NCI-H146 treated with DMSO at 0.1 percent for 48 hours (cell line): ENCODE results near the gene NEB.
"Not testable (repeated sequence)": the region's sequence is repeated elsewhere in the genome, so short reads cannot be mapped to it uniquely, and the experiment has no call there.

Experiments used
- DNase-seq: peaks from one replicate; lab custom pipeline; 2025; ENCODE audit not compliant: unreplicated experiment; lab: John Stamatoyannopoulos, UW

NEB gene

DNA sequence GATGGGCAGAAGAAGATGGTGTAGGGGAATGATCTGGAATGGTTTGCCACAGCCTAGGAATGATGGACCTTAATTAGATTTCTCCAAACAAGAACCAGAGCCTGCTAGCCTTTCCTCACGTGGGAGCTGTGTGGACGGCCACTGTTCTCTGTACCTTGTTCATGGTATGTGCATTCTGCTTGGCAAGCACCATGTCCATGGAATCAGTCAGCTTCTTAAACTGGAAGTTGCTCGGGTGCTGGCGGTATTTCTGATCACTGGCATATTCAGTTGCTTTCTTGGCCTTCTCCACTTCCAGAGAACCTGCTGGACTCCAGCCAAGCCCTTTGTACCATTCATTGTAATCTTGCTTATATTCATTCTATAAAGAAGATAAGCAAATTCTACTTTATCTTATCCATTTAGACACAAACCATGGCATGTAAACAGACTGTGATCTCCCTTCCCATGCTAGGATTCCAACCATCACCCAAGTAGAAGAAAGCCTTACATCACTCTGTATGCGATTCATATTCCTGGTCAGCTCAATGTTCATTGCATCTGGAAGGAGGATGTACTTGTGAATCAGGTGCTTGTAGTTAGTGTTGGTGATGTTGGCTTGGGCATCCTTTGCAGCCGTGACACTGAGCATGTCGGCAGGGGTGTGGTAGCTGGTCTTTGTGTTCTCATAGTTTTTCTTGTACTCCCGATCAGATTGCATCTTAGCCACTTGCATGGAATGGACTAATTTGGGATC lies 78.4 kb downstream of the NEB start:
- DNase-seq = no peak

DNA sequence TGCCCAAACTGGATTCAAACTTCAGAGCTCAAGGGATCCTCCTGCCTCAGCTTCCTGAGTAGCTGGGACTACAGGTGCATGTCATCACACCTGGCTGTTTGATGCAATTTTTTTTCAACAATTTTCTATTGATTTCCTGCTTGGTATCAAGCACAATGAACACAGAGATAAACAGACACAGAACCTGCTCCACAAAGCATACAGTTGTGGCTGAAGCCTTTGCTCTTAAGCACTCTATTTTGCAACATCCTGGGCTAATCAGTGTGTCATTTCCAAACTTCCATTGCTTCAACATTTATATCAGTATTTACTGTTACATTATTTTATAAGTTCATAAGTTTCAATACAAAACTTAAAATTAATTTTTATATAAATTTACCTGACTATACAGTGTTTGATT lies 79.4 kb downstream of the NEB start:
- DNase-seq = no peak

DNA sequence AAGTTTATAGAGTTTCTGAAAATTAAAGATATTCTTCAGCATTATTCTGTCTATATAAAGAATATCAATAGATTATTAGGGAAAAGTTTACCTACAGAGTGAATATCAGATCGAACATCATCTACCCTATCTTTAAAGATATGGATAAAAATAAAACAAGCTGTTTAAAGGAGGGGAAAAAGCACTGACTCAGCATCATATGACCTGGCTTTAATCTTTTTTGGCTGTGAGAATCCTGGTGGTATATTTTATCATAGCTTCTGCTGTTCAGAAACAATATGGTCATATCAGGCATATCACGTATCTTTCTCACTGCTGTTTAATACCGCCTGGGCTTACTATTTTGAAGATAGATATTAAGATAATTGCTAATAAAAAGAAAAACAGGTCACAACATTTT lies 80.2 kb downstream of the NEB start:
- no peak for DNase-seq

DNA sequence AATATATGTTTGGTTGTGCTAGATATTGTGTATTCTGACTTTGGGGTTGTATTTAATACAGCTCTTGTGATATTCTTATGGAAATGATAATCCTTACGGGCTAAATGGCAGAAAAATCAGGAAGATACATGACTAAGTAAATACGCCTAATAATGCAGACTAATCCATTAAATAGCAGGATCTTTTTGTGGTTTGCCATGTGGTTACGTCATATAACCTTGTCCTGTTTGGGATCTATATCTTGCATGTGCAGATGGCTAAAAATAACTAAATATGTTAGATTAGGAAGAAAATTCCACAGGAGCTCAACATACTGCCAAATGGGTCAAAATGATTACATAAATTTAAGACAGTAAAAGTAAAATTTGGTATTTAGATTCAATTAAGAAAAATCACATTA lies 83.0 kb downstream of the NEB start:
- no peak for DNase-seq

DNA sequence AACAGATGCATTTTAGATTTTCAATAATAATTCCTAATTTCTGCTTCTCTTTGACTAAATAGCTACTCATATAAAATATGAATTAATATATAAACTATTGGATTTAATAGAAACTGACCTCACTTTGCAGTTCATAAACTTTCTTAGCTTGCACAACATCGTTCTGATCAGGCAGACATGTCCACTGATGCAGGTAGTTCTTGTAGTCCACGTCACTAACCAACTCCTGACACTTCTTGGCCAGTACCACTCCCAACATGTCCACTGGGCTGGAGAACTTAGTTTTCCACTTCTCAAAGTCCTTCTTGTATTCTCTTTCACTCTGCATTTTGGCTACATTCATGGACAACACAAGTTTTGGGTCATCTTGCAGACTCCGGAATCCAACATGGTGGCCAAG lies 83.8 kb downstream of the NEB start:
- no peak for DNase-seq

DNA sequence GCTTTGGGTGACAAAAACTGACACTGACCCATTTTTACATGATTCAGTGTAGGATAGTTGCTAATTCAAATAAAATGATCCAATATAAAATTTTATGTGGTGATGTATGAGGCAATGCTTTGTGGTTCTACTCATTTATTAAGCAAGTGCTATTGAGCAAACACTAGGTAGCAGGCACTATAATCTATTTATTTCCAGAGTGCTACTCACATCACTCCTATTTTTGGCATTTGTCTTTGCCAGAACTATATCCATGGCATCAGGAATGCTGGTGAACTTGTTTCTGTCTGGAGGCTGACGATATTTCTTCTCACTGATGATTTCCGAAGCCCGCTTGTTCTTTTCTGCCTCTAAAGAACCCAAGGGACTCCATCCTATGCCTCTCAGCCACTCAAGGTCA lies 84.3 kb downstream of the NEB start:
- DNase-seq = no peak

DNA sequence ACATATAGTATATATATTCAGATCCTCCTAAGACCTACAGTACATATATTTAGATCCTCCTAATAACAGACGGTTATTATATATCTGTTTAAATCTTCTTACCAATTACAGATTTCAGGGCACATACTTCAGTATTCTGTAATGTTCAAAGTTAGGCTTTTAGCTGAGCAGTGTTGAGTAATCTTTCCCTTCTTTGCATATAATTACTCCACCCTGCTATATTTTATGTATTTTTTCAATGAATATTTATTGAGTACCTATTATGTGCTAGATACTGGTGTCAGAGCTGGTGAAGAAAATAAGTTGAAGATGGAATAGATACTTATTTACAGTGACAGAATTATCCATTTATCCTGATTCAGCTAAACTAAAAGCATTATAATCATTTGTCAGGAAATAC lies 84.9 kb downstream of the NEB start:
- no peak for DNase-seq

DNA sequence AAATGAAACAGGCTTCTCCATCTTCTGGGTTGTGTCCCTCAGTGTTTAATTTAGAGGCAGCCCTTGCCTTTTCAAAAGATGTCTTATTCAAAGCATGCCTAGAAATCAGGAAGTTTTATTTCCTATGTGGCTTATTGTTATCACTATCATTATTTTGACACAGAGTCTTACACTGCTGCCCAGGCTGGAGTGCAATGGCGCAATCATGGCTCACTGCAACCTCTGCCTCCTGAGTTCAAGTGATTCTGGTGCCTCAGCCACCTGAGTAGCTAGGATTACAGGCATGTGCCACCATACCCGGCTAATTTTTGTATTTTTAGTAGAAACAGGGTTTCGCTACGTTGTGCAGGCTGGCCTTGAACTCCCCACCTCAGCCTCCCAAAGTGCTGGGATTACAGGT lies 87.8 kb downstream of the NEB start:
- not testable (repeated sequence) for DNase-seq

DNA sequence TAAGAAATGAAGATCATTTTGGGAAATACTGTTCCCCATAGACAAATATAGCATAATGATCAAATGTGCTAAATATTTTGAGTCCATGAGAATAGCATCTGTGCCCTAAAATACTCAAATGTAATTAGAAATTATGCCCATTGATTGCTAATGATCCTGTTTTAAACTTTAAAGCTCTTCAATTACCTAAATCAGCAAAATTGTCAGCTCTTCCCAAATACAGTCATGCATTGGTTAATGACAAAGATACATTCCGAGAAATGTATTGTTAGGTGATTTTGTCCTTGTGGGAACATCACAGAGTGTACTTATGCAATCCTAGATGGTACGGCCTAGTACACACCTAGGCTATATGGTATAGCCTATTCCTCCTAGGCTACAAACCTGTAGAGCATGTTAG lies 89.7 kb downstream of the NEB start:
- DNase-seq = no peak

DNA sequence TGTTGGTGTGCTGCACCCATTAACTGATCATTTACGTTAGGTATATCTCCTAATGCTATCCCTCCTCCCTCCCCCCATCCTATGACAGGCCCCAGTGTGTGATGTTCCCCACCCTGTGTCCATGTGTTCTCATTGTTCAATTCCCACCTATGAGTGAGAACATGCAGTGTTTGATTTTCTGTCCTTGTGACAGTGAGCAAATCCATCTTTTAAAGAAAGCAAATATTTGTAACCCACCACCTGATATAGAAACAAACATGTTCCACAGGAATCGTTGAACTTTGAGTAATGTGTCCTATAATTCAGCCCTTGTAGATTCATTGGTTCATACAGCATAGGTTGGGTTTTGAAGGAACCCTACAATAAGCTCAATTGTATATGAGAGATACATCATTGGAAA lies 92.4 kb downstream of the NEB start:
- DNase-seq = not testable (repeated sequence)

DNA sequence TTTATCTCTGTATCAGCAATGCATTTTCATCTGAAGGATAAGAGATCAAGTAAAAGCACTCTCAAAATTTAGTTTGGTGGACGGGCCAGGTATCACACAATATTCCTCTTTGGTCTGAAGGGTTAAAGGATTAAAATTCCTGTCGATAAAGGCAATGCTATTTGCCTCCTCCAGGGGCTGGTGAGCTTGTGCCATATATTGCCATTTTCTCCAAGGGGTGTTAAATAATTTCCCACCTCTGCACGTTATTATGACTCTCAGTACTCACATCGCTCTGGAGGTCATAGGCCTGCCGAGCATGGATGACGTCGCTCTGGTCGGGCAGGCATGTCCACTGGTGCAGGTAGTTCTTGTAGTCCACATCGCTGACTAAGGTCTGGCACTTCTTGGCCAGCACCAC lies 94.2 kb downstream of the NEB start:
- DNase-seq = no peak

DNA sequence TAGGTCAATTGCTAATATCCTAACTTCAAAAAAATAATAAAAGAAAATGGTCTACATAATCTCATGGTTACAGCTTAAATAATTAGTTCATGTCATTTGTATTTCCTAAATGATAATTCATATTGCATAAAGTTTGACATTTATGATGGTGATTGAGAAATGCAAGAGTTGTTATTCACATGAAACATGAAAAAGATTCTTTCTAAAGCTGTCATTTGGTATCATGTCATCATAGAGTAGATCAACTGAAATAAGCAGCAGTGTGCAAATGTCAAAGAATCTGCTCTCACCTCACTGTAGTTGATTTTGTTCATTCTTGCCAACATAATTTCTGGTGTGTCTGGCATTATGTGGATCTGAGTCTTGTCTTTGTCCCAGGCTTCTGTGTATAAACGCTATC lies 95.3 kb downstream of the NEB start:
- no peak for DNase-seq

DNA sequence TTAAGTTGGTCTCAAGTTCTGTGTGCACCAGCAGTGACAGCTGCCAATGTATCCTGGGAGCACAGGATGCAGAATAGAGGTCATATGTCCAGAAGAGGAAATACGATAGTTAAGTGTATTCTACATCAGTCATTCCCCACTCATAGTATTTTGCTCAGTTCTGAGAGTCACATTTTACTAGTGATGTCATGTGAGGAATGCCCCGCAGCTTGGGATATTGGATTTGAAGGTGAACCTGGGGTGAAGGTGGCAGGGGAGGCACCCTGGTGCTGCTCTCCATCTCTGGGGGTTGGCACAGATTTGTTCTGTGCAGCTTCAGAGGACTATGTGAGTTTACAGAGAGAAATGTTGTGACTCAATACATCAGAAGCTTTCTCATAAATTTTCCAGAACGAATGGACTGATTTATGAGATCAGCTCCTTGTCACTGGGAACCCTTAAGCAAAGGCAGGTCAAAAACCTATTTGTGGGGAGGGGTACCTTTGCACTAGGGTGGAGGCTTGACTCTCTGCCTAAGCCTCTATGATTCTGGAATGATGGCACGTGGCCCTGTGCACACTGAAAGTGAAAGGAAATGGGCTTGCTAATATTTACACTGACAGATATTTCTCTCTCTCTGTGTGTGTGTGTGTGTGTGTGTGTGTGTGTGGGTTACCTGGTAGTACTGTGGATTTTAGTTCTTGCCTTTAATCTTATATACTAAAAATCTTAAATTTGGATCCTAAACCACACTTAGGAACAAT lies 95.9 kb downstream of the NEB start:
- DNase-seq = no peak

DNA sequence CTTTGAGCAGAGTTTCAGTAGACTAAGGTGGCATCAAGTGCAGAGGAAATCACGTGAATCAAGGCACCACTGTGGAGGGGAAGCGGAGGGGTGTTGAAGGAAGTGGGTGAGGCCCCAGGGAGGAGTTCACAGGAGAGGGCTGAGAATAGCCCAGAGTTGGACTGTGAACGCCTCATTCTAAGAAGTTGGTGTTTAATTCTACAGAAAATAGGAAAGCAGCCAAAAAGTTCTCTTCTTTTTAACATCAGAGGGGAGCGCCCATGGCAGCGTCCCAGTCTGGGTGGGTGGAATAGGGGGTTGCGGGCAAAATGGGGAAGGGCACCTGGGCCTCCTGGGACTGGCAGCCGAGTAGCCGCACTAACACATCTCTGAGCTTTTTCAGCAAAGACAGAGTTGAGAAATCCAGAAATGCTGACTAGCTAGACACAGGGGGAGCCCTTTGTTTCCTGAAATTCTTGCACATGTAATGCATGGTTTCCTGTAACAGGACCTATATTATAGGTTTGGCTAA lies 97.0 kb downstream of the NEB start:
- no peak for DNase-seq

DNA sequence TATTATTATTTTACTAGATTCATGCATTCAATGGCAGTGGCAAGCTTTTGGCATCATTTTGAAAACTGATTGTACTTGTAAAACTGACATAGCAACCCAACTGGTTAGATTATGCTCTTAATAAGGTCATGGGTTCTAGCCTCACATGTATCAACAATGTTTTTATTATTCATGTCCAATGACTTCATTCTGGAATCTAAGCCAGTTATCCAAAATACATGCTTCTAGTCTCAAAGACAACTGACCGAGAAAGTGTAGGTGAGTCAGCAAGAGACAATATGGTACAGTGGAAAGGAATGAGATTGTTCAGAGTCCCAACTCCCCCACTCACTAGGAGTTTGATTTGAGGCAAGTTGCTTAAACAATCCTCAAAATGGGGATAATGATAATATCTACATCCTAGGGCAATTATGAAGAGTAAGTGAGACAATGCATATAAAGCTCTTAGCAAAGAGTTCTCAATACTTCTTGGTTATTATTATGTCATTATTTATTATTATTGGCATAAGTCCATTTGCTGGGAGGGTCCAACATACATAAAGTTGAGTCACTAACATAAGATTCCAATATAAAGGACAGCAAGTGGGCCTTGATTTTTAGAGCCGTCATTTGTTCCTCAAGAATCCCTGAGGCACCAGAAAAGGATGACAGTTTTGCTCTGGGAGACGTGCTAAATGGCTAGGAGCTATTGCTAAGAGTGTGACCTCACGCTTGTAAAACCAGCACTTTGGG lies 99.4 kb downstream of the NEB start:
- no peak for DNase-seq

DNA sequence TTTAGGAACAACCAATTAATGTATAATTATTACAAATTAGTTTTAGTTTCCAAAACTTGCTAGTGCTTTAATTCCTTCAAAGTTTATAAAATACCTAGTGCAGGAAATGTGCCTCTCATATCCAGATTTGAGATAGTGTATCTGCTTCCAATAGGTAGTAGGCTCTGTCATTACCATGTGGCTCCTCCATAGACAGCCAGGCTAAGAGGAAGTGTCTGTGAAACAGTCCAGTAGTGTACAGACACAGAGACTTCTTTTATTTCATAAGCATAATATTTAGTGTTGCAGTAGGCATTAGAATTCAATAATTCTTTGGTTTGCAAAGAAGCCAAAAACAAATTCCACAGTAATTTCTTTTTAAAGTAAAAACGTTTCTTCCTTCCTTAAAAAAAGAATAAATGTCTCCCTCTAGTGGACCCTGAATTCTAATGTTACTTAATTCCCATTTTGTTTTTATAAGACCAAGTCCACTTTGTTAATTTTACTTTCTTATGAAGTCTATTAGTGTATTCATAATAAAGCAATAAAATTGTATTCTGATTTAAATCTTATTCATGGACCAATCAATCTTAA lies 101.2 kb downstream of the NEB start:
- no peak for DNase-seq

DNA sequence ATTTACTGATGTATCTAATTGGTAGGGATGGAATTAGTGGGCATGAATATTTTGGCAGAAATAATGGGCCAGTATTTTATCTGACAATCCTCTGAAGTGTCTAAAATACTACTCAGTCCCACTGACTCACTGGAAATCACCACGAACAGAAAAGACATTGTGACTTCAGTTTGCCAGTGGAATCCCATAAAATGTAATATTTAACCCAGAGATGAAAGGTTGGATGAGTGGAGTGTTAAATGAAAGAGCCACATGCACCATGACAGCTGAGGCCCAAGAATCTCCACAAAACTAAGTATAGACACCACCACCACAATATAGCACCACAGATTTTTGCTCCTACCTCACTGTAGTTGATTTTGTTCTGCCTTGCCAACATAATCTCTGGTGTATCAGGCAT lies 103.9 kb downstream of the NEB start:
- DNase-seq = no peak

DNA sequence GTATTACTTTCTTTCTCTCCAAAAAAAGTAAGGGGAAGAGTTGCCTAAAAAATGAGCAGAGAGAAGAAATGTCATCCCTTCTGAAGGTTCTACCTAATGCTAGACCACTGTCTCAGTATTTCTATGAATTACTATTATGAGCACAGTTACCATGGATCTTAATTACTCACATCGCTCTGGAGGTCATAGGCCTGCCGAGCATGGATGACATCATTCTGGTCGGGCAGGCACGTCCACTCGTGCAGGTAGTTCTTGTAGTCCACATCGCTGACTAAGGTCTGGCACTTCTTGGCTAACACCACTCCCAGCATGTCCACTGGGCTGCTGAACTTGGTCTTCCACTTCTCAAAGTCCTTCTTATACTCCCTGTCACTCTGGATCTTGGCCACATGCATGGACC lies 106.9 kb downstream of the NEB start:
- DNase-seq = no peak

DNA sequence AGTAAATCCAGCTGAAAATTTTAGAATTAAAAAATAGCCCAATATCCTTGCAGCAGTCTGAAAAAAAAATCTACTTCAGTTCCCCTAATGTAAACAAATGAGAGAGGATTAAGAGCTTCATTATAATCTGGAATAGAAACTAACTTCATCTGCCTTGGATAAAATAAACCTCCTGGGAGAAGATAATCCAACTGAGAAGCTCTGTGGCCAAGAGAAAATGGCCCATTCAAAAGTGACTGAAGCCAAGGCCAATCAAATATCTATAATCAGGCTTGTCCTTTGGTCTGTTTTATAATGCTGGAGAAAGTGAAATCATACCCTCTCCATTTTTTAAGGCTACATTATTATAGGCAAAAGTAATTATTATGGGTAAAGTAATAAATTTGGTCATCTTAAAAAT lies 110.0 kb downstream of the NEB start:
- no peak for DNase-seq

DNA sequence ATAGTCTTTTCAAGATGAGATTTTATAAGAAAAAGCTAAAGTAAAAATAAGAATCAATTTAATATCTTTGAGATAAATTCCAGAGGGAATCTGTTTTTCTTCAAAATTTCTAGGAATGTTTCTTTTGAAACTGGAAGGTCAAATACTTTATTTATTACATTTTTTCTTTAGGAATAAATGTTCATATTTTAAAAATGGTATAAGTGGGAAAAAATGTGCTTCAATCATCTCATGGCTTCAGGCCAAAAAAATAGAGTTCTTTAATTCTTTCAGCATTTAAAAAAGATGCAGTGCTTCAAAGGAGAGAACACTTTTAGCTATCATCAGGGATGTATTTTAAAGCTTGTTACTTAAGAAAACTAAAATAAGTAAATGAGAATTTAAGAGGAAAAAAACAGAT lies 110.6 kb downstream of the NEB start:
- DNase-seq = no peak

DNA sequence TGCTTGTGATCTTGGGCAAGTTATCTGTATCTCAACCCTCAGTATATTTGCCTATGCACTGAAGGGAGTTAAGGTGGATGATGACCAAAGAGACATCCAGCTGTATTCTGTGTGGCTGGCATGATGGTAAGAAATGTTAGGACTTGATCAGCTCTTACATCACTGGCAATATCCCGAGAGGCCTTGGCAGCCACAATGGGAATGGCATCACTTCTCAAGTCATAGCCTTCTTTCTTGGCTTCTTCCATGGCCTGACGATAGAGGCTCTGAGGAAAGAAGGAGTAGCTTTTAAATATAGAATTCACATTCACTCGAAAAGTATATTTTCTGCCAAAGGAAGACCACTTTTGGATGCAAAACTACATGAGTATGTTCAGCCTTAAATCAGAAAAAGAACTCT lies 113.5 kb downstream of the NEB start:
- DNase-seq = no peak
